ENCODE results near the gene TRIM41. TPM values are rescaled to one million over a fixed set of nuclear protein-coding genes. Genes with fewer than 3 reads are reported as not detected.

The TRIM41 gene
- total and polyA plus RNA-seq, 2 of the 13 experiments (the other 11 are each of a cell fraction or from before 2014, with no cell fraction given) = 10.2 to 16.7 TPM

GRCh38 chr5:181173420-181174342 is 49.4 kb upstream of the TRIM41 start (continued):
- TF ChIP-seq MTF1 (CRISPR knock-in tag; IDR thresholded peaks at IDR 0.05) (no peak), NRL (CRISPR knock-in tag; IDR thresholded peaks at IDR 0.05; ENCODE audit: borderline replicate concordance) (0 out of 2 replicates have a peak, but pooled peaks have one; percentile 21), PHF20 (CRISPR knock-in tag; IDR thresholded peaks at IDR 0.05) (no peak), MYC (CRISPR knock-in tag; IDR thresholded peaks at IDR 0.05; ENCODE audit: borderline replicate concordance) (no peak), ZNF792 (CRISPR knock-in tag; IDR thresholded peaks at IDR 0.05) (no peak), ZNF207 (IDR thresholded peaks at IDR 0.05; ENCODE audit: borderline replicate concordance) (no peak), STAT6 (CRISPR knock-in tag; IDR thresholded peaks at IDR 0.05; ENCODE audit: borderline replicate concordance) (no peak), NCOR1 (IDR thresholded peaks at IDR 0.05; ENCODE audit: borderline replicate concordance, low read length) (0 out of 2 replicates have a peak, but pooled peaks have one; percentile 28), ZFP90 (CRISPR knock-in tag; IDR thresholded peaks at IDR 0.05; ENCODE audit: borderline replicate concordance) (no peak), TEAD3 (CRISPR knock-in tag; optimal IDR thresholded peaks at IDR 0.05; ENCODE audit: borderline replicate concordance) (peak; percentile 39), RARG (CRISPR knock-in tag; IDR thresholded peaks at IDR 0.05; ENCODE audit: low read depth) (no peak), SNAPC2 (CRISPR knock-in tag; IDR thresholded peaks at IDR 0.05) (no peak), YEATS4 (CRISPR knock-in tag; IDR thresholded peaks at IDR 0.05; ENCODE audit: borderline replicate concordance) (0 out of 2 replicates have a peak, but pooled peaks have one; percentile 11), ZNF337 (CRISPR knock-in tag; IDR thresholded peaks at IDR 0.05; ENCODE audit: borderline replicate concordance, low read depth) (no peak), ZNF558 (CRISPR knock-in tag; IDR thresholded peaks at IDR 0.05; ENCODE audit: borderline replicate concordance) (no peak), IRF9 (CRISPR knock-in tag; IDR thresholded peaks at IDR 0.05; ENCODE audit: borderline replicate concordance) (0 out of 2 replicates have a peak, but pooled peaks have one; percentile 40), CTCF (CRISPR knock-in tag; IDR thresholded peaks at IDR 0.05) (no peak), ZNF740 (CRISPR knock-in tag; IDR thresholded peaks at IDR 0.05) (0 out of 2 replicates have a peak, but pooled peaks have one; percentile 24), MEF2D (CRISPR knock-in tag; IDR thresholded peaks at IDR 0.05) (no peak), ZNF503 (CRISPR knock-in tag; IDR thresholded peaks at IDR 0.05) (no peak), PRPF4 (IDR thresholded peaks at IDR 0.05; ENCODE audit: low read depth, low read length, poor library complexity, severe bottlenecking) (peak; percentile 17)
